Esophagus muscularis mucosa (tissue), 4 donors: ENCODE results near the gene SYNGR4. TPM values are rescaled to one million over a fixed set of nuclear protein-coding genes. Genes with fewer than 3 reads are reported as not detected.
"Not testable (repeated sequence)": the region's sequence is repeated elsewhere in the genome, so short reads cannot be mapped to it uniquely, and the experiment has no call there.

Experiments
- DNase-seq: peaks from one replicate; pipeline ENCODE4 v3.0.0-alpha.2; 2017; ENCODE audit errors: extremely low spot score
- H3K27ac ChIP-seq, 4 donors: fragments of 200-600 bp; sonication (generic); replicated peaks in 1 of 4; 1 replicate in 3 of 4; 2 replicates in 1 of 4; pipeline ENCODE4 v1.5.1; 2016 to 2019; ENCODE audit warnings: mild to moderate bottlenecking in 1 of 4
- H3K27me3 ChIP-seq, 4 donors: fragments of 200-600 bp; sonication (generic); one replicate each; pipeline versions ENCODE4 v1.5.1 to v1.6.0; 2016 to 2019
- H3K36me3 ChIP-seq, 4 donors: fragments of 200-600 bp; sonication (generic); one replicate each; pipeline ENCODE4 v1.5.1; 2016 to 2019
- H3K4me1 ChIP-seq, 4 donors: fragments of 200-600 bp; sonication (generic); one replicate each; pipeline ENCODE4 v1.5.1; 2016 to 2019
- H3K4me3 ChIP-seq, 4 donors: fragments of 200-600 bp; sonication (generic); 1 replicate in 2 of 4; 2 replicates in 2 of 4; pipeline ENCODE4 v1.5.1; 2016 to 2019; ENCODE audit warnings: mild to moderate bottlenecking in 4 of 4, moderate library complexity in 1 of 4
- H3K9me3 ChIP-seq, 4 donors: fragments of 200-600 bp; sonication (generic); 1 replicate in 3 of 4; 2 replicates in 1 of 4; pipeline ENCODE4 v1.5.1; 2016 to 2019
- CTCF ChIP-seq, 3 experiments: fragments of 200-600 bp in 2 of 3; fragments of 450-650 bp in 1 of 3; sonication (generic) in 2 of 3; IDR thresholded peaks; one replicate each; pipeline ENCODE4 v1.5.1; 2017 to 2019; ENCODE audit warnings: antibody characterized with exemption in 3 of 3, mild to moderate bottlenecking in 2 of 3, moderate library complexity in 1 of 3
- EP300 ChIP-seq: sonication (generic); formaldehyde crosslinking; IDR thresholded peaks from one replicate; pipeline ENCODE4 v1.6.1; 2017; ENCODE audit warnings: antibody characterized with exemption
- POLR2A ChIP-seq: fragments of 450-650 bp; IDR thresholded peaks from one replicate; pipeline ENCODE4 v1.6.1; 2017; ENCODE audit warnings: antibody characterized with exemption, moderate library complexity, mild to moderate bottlenecking, low read depth
- POLR2AphosphoS5 ChIP-seq, 2 donors: sonication (generic); formaldehyde crosslinking; IDR thresholded peaks; one replicate each; pipeline ENCODE4 v1.6.1; 2017; ENCODE audit warnings: antibody characterized with exemption in 2 of 2
- WGBS: methylation state at CpG from one replicate; pipeline ENCODE4 v1.1.5; 2018; 5-methylcytosine and 5-hydroxymethylcytosine counted together
- intact Hi-C: fragments of 100-400 bp; cut with DNase I; formaldehyde crosslinking; loops from one replicate; pipeline ENCODE4 v1.15.1; 2023
- total RNA-seq, 4 donors: library from RNA; depleted of rRNA; stranded (reverse); fragments of >200 nt; gene quantifications; one replicate each; pipeline versions ENCODE4 v1.1.0 to v1.2.1, GENCODE V29; 2016

SYNGR4 gene
- total RNA-seq, 4 donors from 2014 or later: not detected

GRCh38 chr19:48365602-48366001 is 1.4 kb downstream of the SYNGR4 start:
- Histone ChIP-seq H3K4me3 (no peak overlapping the region), H3K27me3 (no peaks in the 10 kb centered on the region), H3K36me3 (peaks cover 0 to 6% (median 0%) of the 10 kb centered on the region in 4 donors), H3K27ac (no peak overlapping the region), H3K9me3 (no peaks in the 10 kb centered on the region), H3K4me1 (peaks cover 4 to 20% (median 16%) of the 10 kb centered on the region in 4 donors)
- TF ChIP-seq POLR2A (no peak), EP300 (no peak)
- DNase-seq: no peak
- intact Hi-C loops: no loop called here
- 83% methylated on average over 1 of the region's 11 CpGs for WGBS

GRCh38 chr19:48367855-48368254 is 3.7 kb downstream of the SYNGR4 start:
- TF ChIP-seq EP300: no peak
- no peak for TF ChIP-seq CTCF (IDR thresholded peaks at IDR 0.05)
- TF ChIP-seq POLR2A: no peak
- TF ChIP-seq POLR2AphosphoS5 (IDR thresholded peaks at IDR 0.05): no peak
- Histone ChIP-seq H3K4me3 (no peak overlapping the region), H3K27me3 (no peaks in the 10 kb centered on the region), H3K36me3 (no peaks in the 10 kb centered on the region), H3K27ac (no peak overlapping the region), H3K4me1 (peaks cover 4 to 18% (median 15%) of the 10 kb centered on the region in 4 donors), H3K9me3 (no peaks in the 10 kb centered on the region)
- DNase-seq: no peak
- intact Hi-C loops: no loop called here
- WGBS: 76% methylated on average over 5 of the region's 5 CpGs

DNA sequence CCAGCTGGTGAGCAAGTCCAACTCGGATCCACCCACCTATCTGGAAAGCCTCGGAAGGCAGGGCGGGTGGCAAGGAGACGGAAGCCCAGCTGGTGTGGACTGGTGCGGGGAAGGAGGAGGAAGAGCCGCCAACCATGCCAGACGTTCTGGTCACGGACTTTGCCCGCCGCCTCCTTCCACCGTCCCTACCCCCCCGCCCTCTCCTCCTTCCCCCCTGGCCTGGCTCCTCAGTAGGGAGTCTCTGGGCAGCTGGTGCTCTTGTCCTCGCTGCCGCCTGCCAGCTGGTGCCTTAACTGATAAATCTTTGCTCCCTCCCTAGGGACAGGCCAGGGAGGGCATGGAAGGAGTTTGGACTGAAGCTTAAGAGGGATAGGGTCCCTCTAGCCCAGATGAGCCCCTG is 4.8 kb downstream of the SYNGR4 start:
- Histone ChIP-seq H3K4me1 (peaks cover 4 to 9% (median 6%) of the 10 kb centered on the region in 4 donors), H3K27me3 (no peaks in the 10 kb centered on the region), H3K4me3 (no peak overlapping the region), H3K27ac (no peak overlapping the region), H3K9me3 (no peaks in the 10 kb centered on the region), H3K36me3 (no peaks in the 10 kb centered on the region)
- no peak for DNase-seq
- TF ChIP-seq CTCF (IDR thresholded peaks at IDR 0.05) (no peak), POLR2A (no peak), EP300 (no peak), POLR2AphosphoS5 (IDR thresholded peaks at IDR 0.05) (no peak)
- intact Hi-C loops: no loop called here
- WGBS: 79% methylated on average over 13 of the region's 14 CpGs

DNA sequence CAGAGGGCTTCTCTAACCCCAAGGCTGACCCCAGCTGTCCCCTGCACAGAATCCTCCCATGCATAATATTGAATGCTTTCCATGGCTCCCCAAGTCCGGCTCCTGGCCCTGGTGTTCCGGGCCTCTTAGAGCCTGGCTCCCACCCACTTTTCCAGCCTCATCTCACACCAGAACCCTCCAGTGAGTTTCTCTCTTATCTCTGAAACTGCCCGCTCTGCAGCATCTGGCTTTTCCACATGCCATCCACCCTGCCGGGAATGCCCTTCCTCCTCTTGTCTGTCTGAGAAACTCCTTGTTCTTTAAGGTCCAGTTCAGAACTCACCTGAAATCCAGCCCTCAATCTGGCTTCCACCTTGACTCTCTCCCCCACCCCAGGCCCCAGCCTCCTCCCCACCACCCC is 6.8 kb downstream of the SYNGR4 start:
- H3K4me3 ChIP-seq: no peak overlapping the region
- intact Hi-C loops: no loop called here
- no peaks in the 10 kb centered on the region for H3K9me3 ChIP-seq
- H3K36me3 ChIP-seq: no peaks in the 10 kb centered on the region
- no peak for TF ChIP-seq EP300
- TF ChIP-seq POLR2AphosphoS5 (IDR thresholded peaks at IDR 0.05): no peak
- no peak for TF ChIP-seq POLR2A
- no peak for TF ChIP-seq CTCF (IDR thresholded peaks at IDR 0.05)
- H3K27ac ChIP-seq: no peak overlapping the region
- no peaks in the 10 kb centered on the region for H3K4me1 ChIP-seq
- WGBS: 84% methylated on average over 4 of the region's 4 CpGs
- H3K27me3 ChIP-seq: no peaks in the 10 kb centered on the region
- DNase-seq: no peak

DNA sequence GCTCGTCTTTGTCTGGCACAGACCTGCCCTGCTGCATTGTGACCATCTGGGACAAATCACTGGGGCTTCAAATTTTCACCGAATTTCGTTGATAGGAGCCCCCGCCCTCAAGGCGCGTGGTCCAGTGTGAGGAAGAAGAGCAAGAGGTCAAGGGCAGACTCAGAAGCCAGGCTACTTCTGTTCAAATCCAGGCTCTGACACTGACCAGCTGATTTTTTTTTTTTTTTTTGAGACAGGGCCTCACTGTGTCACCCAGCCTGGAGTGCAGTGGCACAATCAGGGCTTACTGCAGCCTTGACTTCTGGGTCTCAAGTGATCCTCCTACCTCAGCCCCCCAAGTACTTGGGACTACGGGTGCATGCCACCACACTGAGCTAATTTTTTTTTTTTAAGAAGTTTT is 7.2 kb downstream of the SYNGR4 start:
- WGBS: 67% methylated on average over 7 of the region's 7 CpGs
- Histone ChIP-seq H3K9me3 (no peaks in the 10 kb centered on the region), H3K4me3 (no peak overlapping the region), H3K4me1 (no peaks in the 10 kb centered on the region), H3K27ac (no peak overlapping the region), H3K27me3 (no peaks in the 10 kb centered on the region), H3K36me3 (no peaks in the 10 kb centered on the region)
- intact Hi-C loops: no loop called here
- no peak for DNase-seq
- TF ChIP-seq CTCF (IDR thresholded peaks at IDR 0.05) (no peak), POLR2A (no peak), POLR2AphosphoS5 (IDR thresholded peaks at IDR 0.05) (no peak), EP300 (no peak)

DNA sequence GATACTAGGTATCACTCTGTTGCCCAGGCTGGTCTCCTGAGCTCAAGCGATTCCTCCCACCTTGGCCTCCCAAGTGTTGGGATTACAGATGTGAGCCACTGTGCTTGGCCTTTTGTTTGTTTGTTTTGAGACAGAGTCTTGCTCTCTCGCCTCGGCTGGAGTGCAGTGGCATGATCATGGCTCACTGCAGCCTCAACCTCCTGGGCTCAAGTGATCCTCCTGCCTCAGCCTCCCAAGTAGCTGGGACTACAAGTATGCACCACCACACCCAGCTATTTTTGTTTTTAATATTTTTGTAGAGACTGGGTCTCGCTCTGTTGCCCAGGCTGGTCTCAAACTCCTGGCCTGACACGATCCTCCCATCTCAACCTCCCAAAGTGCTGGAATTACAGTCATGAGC is 7.6 kb downstream of the SYNGR4 start:
- intact Hi-C loops, DNase-seq, H3K9me3 ChIP-seq, H3K36me3 ChIP-seq, H3K27ac ChIP-seq, H3K27me3 ChIP-seq, H3K4me3 ChIP-seq, H3K4me1 ChIP-seq: not testable (repeated sequence)
- 96% methylated on average over 5 of the region's 5 CpGs for WGBS
